ENCODE results near the gene TTBK1.

TTBK1 gene

GRCh38 chr6:43220439-43220951, 22.8 kb upstream of the TTBK1 start:
- no peak for DNase-seq (ENCODE audit: low read depth)
- H3K4me3 ChIP-seq (ENCODE audit: low read depth, low read length): no peak overlapping the region
- no peak for TF ChIP-seq CTCF (IDR thresholded peaks at IDR 0.05; ENCODE audit: low read depth, low read length, missing control alignments)
- in situ Hi-C loops (cut with HindIII; ENCODE audit: low sequenced_read_pairs): no loop called here

- H3K4me3 ChIP-seq (ENCODE audit: low read depth, low read length): no peak overlapping the region
- DNase-seq (ENCODE audit: low read depth): no peak
- in situ Hi-C loops (cut with HindIII; ENCODE audit: low sequenced_read_pairs): no loop called here
- TF ChIP-seq CTCF (IDR thresholded peaks at IDR 0.05; ENCODE audit: low read depth, low read length, missing control alignments): no peak
These were observed 22.0 kb upstream of the TTBK1 start for GRCh38 chr6:43221046-43221972.

- DNase-seq (ENCODE audit: low read depth): no peak
- no peak for TF ChIP-seq CTCF (IDR thresholded peaks at IDR 0.05; ENCODE audit: low read depth, low read length, missing control alignments)
- no peak overlapping the region for H3K4me3 ChIP-seq (ENCODE audit: low read depth, low read length)
- in situ Hi-C loops (cut with HindIII; ENCODE audit: low sequenced_read_pairs): no loop called here
These were observed 20.7 kb upstream of the TTBK1 start for GRCh38 chr6:43222418-43223059.

GRCh38 chr6:43223175-43223574, 20.1 kb upstream of the TTBK1 start:
- no peak for TF ChIP-seq CTCF (IDR thresholded peaks at IDR 0.05; ENCODE audit: low read depth, low read length, missing control alignments)
- in situ Hi-C loops (cut with HindIII; ENCODE audit: low sequenced_read_pairs): no loop called here
- no peak overlapping the region for H3K4me3 ChIP-seq (ENCODE audit: low read depth, low read length)
- no peak for DNase-seq (ENCODE audit: low read depth)

DNA sequence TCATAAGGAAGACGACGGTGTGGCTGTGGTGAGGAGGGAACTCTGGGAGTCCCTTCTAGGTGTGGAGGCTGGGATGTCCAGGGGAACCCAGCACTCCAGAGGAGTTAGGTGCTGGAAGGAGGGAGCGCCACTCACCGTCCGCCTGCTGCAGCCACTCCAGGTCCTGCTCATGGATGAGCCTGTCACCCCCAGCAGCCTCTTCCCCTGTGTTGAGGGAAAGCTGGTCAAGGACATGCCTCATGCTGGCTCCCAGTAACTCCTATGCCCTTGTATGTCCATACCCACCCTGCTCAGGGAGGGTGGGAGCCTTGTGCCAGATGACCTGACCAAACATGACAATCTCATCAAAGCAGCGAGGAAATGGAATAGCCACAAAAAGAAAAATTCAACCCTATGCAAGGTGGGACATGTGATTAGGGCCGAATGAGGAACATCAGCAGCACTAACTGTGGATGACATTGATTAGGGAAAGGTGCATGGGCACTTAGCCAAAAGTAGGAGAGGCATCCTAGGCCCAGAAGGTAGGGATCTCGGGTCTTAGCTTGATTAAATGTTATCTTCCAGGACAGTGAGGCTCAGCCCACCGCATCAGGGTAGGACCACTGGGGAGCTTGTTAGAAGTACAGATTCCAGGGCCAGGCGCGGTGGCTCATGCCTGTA, 17.0 kb upstream of the TTBK1 start:
- no peak for DNase-seq (ENCODE audit: low read depth)
- in situ Hi-C loops (cut with HindIII; ENCODE audit: low sequenced_read_pairs): no loop called here
- no peak for TF ChIP-seq CTCF (IDR thresholded peaks at IDR 0.05; ENCODE audit: low read depth, low read length, missing control alignments)
- H3K4me3 ChIP-seq (ENCODE audit: low read depth, low read length): no peak overlapping the region
